DOHH2 (cell line): ENCODE measurements around the gene TCEAL9.

Experiments
- CTCF ChIP-seq: fragments of 200-600 bp; sonication (generic); IDR thresholded peaks from one replicate; pipeline ENCODE4 v1.5.1; 2014; ENCODE audit warnings: antibody characterized with exemption, mild to moderate bottlenecking, low read depth, low read length; ENCODE audit not compliant: poor library complexity, severe bottlenecking
- EZH2phosphoT487 ChIP-seq: fragments of 200-600 bp; sonication (generic); IDR thresholded peaks from 2 replicates; pipeline ENCODE4 v1.6.1; 2017; ENCODE audit warnings: borderline replicate concordance, mild to moderate bottlenecking, antibody characterized with exemption, low read length, moderate library complexity, mixed read lengths

GRCh38 chrX:103406256-103406655, 50.0 kb downstream of the TCEAL9 start:
- no peak for TF ChIP-seq CTCF
- no peak for TF ChIP-seq EZH2phosphoT487
